Left kidney (tissue), 2 donors: ENCODE data around the gene UACA. TPM values are rescaled to one million over a fixed set of nuclear protein-coding genes. Genes with fewer than 3 reads are reported as not detected.
"Not testable (repeated sequence)": the region's sequence is repeated elsewhere in the genome, so short reads cannot be mapped to it uniquely, and the experiment has no call there.

Source experiments
- DNase-seq: peaks from one replicate; pipeline ENCODE4 v3.0.0-alpha.2; 2013
- polyA plus RNA-seq: library from polyadenylated mRNA; unstranded; fragments of 120-200 nt; gene quantifications from one replicate; pipeline ENCODE4 v1.2.1, GENCODE V29; 2013; ENCODE audit not compliant: insufficient read length

Gene UACA
- polyA plus RNA-seq, 1 donor: 120 TPM

GRCh38 chr15:70627734-70628548, 135.4 kb downstream of the UACA start:
- no peak for DNase-seq

GRCh38 chr15:70627322-70627721, 136.0 kb downstream of the UACA start:
- no peak for DNase-seq

GRCh38 chr15:70625438-70625837, 137.9 kb downstream of the UACA start:
- DNase-seq: no peak

GRCh38 chr15:70625011-70625410, 138.3 kb downstream of the UACA start:
- no peak for DNase-seq

- DNase-seq: no peak
These were observed 144.4 kb downstream of the UACA start for GRCh38 chr15:70618929-70619328.

GRCh38 chr15:70617911-70618287, 145.5 kb downstream of the UACA start:
- DNase-seq: no peak

- DNase-seq: no peak
These were observed 146.1 kb downstream of the UACA start for GRCh38 chr15:70617076-70617910.

GRCh38 chr15:70616311-70616756, 147.0 kb downstream of the UACA start:
- DNase-seq: not testable (repeated sequence)

- no peak for DNase-seq
These were observed 147.7 kb downstream of the UACA start for GRCh38 chr15:70615435-70616310.

GRCh38 chr15:70614221-70614620, 149.1 kb downstream of the UACA start:
- DNase-seq: no peak

GRCh38 chr15:70613271-70613670, 150.1 kb downstream of the UACA start:
- no peak for DNase-seq

- no peak for DNase-seq
These were observed 152.1 kb downstream of the UACA start for GRCh38 chr15:70611286-70611685.

GRCh38 chr15:70610541-70610940, 152.8 kb downstream of the UACA start:
- no peak for DNase-seq

- DNase-seq: no peak
These were observed 153.5 kb downstream of the UACA start for GRCh38 chr15:70609889-70610288.

- DNase-seq: peak; percentile 61
These were observed 155.2 kb downstream of the UACA start for GRCh38 chr15:70608144-70608543.

- DNase-seq: peak; percentile 81
These were observed 157.6 kb downstream of the UACA start for GRCh38 chr15:70605606-70606410.

GRCh38 chr15:70604666-70605315, 158.6 kb downstream of the UACA start:
- no peak for DNase-seq
